ENCODE measurements around the gene PCDH20.

Gene PCDH20

GRCh38 chr13:61415749-61416148 is at the start of gene PCDH20:
PCDH20 (minus strand) TSS chr13:61415849; CDS start chr13:61415158, 691 bp downstream.
- Mint-ChIP-seq H3K27me3 (ENCODE audit: low read depth) (peaks cover 67% of the 10 kb centered on the region), H3K9me3 (no peaks in the 10 kb centered on the region), H3K27ac (peak within 1 kb of the TSS in 2 of 3 experiments; percentile 1 to 2), H3K36me3 (ENCODE audit: low read depth) (no peaks in the 10 kb centered on the region), H3K4me1 (peaks cover 19% of the 10 kb centered on the region), H3K4me3 (peak within 1 kb of the TSS; percentile 85 to 91 (median 87))
- TF ChIP-seq CTCF (IDR thresholded peaks at IDR 0.05; ENCODE audit: unreplicated experiment in 3 of 3): no peak

- Mint-ChIP-seq H3K36me3 (ENCODE audit: low read depth) (no peaks in the 10 kb centered on the region), H3K27me3 (ENCODE audit: low read depth) (no peaks in the 10 kb centered on the region), H3K9me3 (no peaks in the 10 kb centered on the region), H3K4me3 (no peak overlapping the region), H3K4me1 (no peaks in the 10 kb centered on the region), H3K27ac (no peak overlapping the region)
- TF ChIP-seq CTCF (IDR thresholded peaks at IDR 0.05; ENCODE audit: unreplicated experiment in 3 of 3): no peak
These were observed 47.4 kb upstream of the PCDH20 start for GRCh38 chr13:61463024-61463423.

- Mint-ChIP-seq H3K36me3 (ENCODE audit: low read depth) (no peaks in the 10 kb centered on the region), H3K9me3 (no peaks in the 10 kb centered on the region), H3K4me3 (no peak overlapping the region), H3K27me3 (ENCODE audit: low read depth) (peaks cover 3% of the 10 kb centered on the region), H3K27ac (no peak overlapping the region), H3K4me1 (no peaks in the 10 kb centered on the region)
- no peak for TF ChIP-seq CTCF (IDR thresholded peaks at IDR 0.05; ENCODE audit: unreplicated experiment in 3 of 3)
These were observed 37.5 kb upstream of the PCDH20 start for GRCh38 chr13:61453121-61453520.

- Mint-ChIP-seq H3K27me3 (ENCODE audit: low read depth) (no peaks in the 10 kb centered on the region), H3K9me3 (no peaks in the 10 kb centered on the region), H3K27ac (no peak overlapping the region), H3K4me1 (no peaks in the 10 kb centered on the region), H3K4me3 (no peak overlapping the region), H3K36me3 (ENCODE audit: low read depth) (no peaks in the 10 kb centered on the region)
- TF ChIP-seq CTCF (IDR thresholded peaks at IDR 0.05; ENCODE audit: unreplicated experiment in 3 of 3): no peak
These were observed 16.4 kb upstream of the PCDH20 start for GRCh38 chr13:61432029-61432428.

- H3K27ac Mint-ChIP-seq: no peak overlapping the region
- no peak overlapping the region for H3K4me3 Mint-ChIP-seq
- H3K27me3 Mint-ChIP-seq (ENCODE audit: low read depth): no peaks in the 10 kb centered on the region
- no peaks in the 10 kb centered on the region for H3K9me3 Mint-ChIP-seq
- no peaks in the 10 kb centered on the region for H3K36me3 Mint-ChIP-seq (ENCODE audit: low read depth)
- no peaks in the 10 kb centered on the region for H3K4me1 Mint-ChIP-seq
- TF ChIP-seq CTCF (IDR thresholded peaks at IDR 0.05; ENCODE audit: unreplicated experiment in 3 of 3): no peak
These were observed 8.3 kb upstream of the PCDH20 start for GRCh38 chr13:61423915-61424314.

GRCh38 chr13:61417086-61417570 is 1.5 kb upstream of the PCDH20 start:
- H3K27me3 Mint-ChIP-seq (ENCODE audit: low read depth): peaks cover 57% of the 10 kb centered on the region
- no peaks in the 10 kb centered on the region for H3K9me3 Mint-ChIP-seq
- H3K36me3 Mint-ChIP-seq (ENCODE audit: low read depth): no peaks in the 10 kb centered on the region
- H3K4me1 Mint-ChIP-seq: peaks cover 19% of the 10 kb centered on the region
- H3K4me3 Mint-ChIP-seq: no peak overlapping the region
- no peak overlapping the region for H3K27ac Mint-ChIP-seq
- TF ChIP-seq CTCF (IDR thresholded peaks at IDR 0.05; ENCODE audit: unreplicated experiment in 3 of 3): no peak
